Neural cell (in vitro differentiated cells): ENCODE data around the gene PBOV1. TPM values are rescaled to one million over a fixed set of nuclear protein-coding genes. Genes with fewer than 3 reads are reported as not detected.

ENCODE experiments used
- H2AFZ ChIP-seq: fragments of 200-600, 300-800 bp; sonication (generic), shearing (Covaris generic); 2 replicates; pipeline ENCODE4 v1.6.0; 2014; ENCODE audit warnings: low read depth, mild to moderate bottlenecking, antibody characterized with exemption, low read length, moderate library complexity
- H3F3A ChIP-seq: fragments of 200-600 bp; shearing (Covaris generic); 2 replicates; pipeline ENCODE4 v1.6.1; 2016; ENCODE audit warnings: mild to moderate bottlenecking, moderate library complexity, mixed read lengths, antibody characterized with exemption, low read length; ENCODE audit not compliant: insufficient read depth, poor library complexity, severe bottlenecking
- H3K27ac ChIP-seq: fragments of 200-600, 300-800 bp; sonication (generic), shearing (Covaris generic); 2 replicates; pipeline ENCODE4 v1.5.1; 2014; ENCODE audit warnings: mild to moderate bottlenecking, low read length, moderate library complexity
- H3K27me3 ChIP-seq: fragments of 300-800, 200-600 bp; sonication (generic), shearing (Covaris generic); 2 replicates; pipeline ENCODE4 v1.6.0; 2014; ENCODE audit warnings: mild to moderate bottlenecking, low read depth, low read length, moderate library complexity; ENCODE audit not compliant: insufficient read depth
- H3K36me3 ChIP-seq: fragments of 300-800, 200-600 bp; sonication (generic), shearing (Covaris generic); 2 replicates; pipeline ENCODE4 v1.5.1; 2014; ENCODE audit warnings: mild to moderate bottlenecking, antibody characterized with exemption, low read length, moderate library complexity; ENCODE audit not compliant: insufficient read depth
- H3K4me2 ChIP-seq: fragments of 300-800, 200-600 bp; sonication (generic), shearing (Covaris generic); 2 replicates; pipeline ENCODE4 v1.6.0; 2014; ENCODE audit warnings: mild to moderate bottlenecking, low read length
- H3K4me3 ChIP-seq: fragments of 300-800, 200-600 bp; sonication (generic), shearing (Covaris generic); 2 replicates; pipeline ENCODE4 v1.5.1; 2014; ENCODE audit warnings: mild to moderate bottlenecking, low read length, moderate library complexity
- H3K79me2 ChIP-seq: fragments of 200-600 bp; shearing (Covaris generic); replicated peaks from 2 replicates; pipeline ENCODE4 v1.6.0; 2014; ENCODE audit warnings: mild to moderate bottlenecking, low read length, moderate library complexity; ENCODE audit not compliant: insufficient read depth
- H3K9ac ChIP-seq: fragments of 300-800, 200-600 bp; sonication (generic), shearing (Covaris generic); 2 replicates; pipeline ENCODE4 v1.6.1; 2016; ENCODE audit warnings: mild to moderate bottlenecking, low read length, mixed read lengths
- H3K9me2 ChIP-seq: fragments of 200-600 bp; shearing (Covaris generic); 2 replicates; pipeline ENCODE4 v1.6.1; 2016; ENCODE audit warnings: mild to moderate bottlenecking, low read length, mixed read lengths; ENCODE audit not compliant: insufficient read depth
- H3K9me3 ChIP-seq: fragments of 200-600, 300-800 bp; sonication (generic), shearing (Covaris generic); 2 replicates; pipeline ENCODE4 v1.6.1; 2016; ENCODE audit warnings: mild to moderate bottlenecking, mixed run types, low read length, moderate library complexity, mixed read lengths
- H4K20me1 ChIP-seq: fragments of 200-600 bp; shearing (Covaris generic); 2 replicates; pipeline ENCODE4 v1.6.1; 2016; ENCODE audit warnings: mild to moderate bottlenecking, mixed run types; ENCODE audit not compliant: insufficient read depth
- CTCF ChIP-seq: fragments of 450-650 bp; IDR thresholded peaks from 2 replicates; pipeline ENCODE4 v1.5.1; 2014; ENCODE audit warnings: antibody characterized with exemption, mild to moderate bottlenecking, moderate library complexity; ENCODE audit not compliant: poor library complexity, severe bottlenecking
- EP300 ChIP-seq: fragments of 450-650 bp; conservative IDR thresholded peaks from 2 replicates; pipeline ENCODE4 v1.6.1; 2014; ENCODE audit warnings: antibody characterized with exemption, mild to moderate bottlenecking, moderate library complexity; ENCODE audit not compliant: poor library complexity, severe bottlenecking
- EZH2 ChIP-seq: fragments of 200-600, 300-800 bp; shearing (Covaris generic), sonication (generic); IDR thresholded peaks from 2 replicates; pipeline ENCODE4 v1.6.1; 2014; ENCODE audit warnings: antibody characterized with exemption, low read length, borderline replicate concordance, mild to moderate bottlenecking; ENCODE audit not compliant: insufficient read depth, poor library complexity, severe bottlenecking
- MXI1 ChIP-seq: fragments of 450-650 bp; conservative IDR thresholded peaks from 2 replicates; pipeline ENCODE4 v1.6.1; 2014; ENCODE audit warnings: antibody characterized with exemption, mild to moderate bottlenecking; ENCODE audit not compliant: poor library complexity, severe bottlenecking
- POLR2AphosphoS5 ChIP-seq: IDR thresholded peaks from 2 replicates; pipeline ENCODE4 v1.6.1; 2012
- RAD21 ChIP-seq: fragments of 450-650 bp; conservative IDR thresholded peaks from 2 replicates; pipeline ENCODE4 v1.6.1; 2014; ENCODE audit warnings: antibody characterized with exemption, mild to moderate bottlenecking, moderate library complexity
- REST ChIP-seq: IDR thresholded peaks from 2 replicates; pipeline ENCODE4 v1.6.1; 2012; ENCODE audit warnings: borderline replicate concordance
- SMC3 ChIP-seq: fragments of 450-650 bp; conservative IDR thresholded peaks from 2 replicates; pipeline ENCODE4 v1.6.1; 2014; ENCODE audit warnings: antibody characterized with exemption, mild to moderate bottlenecking, moderate library complexity; ENCODE audit not compliant: poor library complexity
- TAF1 ChIP-seq: IDR thresholded peaks from 2 replicates; pipeline ENCODE4 v1.6.1; 2012; ENCODE audit warnings: low read depth
- polyA plus RNA-seq: library from polyadenylated mRNA; depleted of rRNA; stranded (reverse); fragments of >200 nt; gene quantifications from 2 replicates; pipeline ENCODE4 v1.2.3, GENCODE V29; 2014

Gene PBOV1
- polyA plus RNA-seq, 1 donor from 2014 or later: not detected

GRCh38 chr6:138248878-138249277, 30.6 kb upstream of the PBOV1 start:
- Histone ChIP-seq H4K20me1 (no peaks in the 10 kb centered on the region), H3F3A (no peaks in the 10 kb centered on the region), H3K9ac (no peak overlapping the region), H3K27me3 (no peaks in the 10 kb centered on the region), H3K36me3 (no peaks in the 10 kb centered on the region), H3K4me2 (no peak overlapping the region), H3K4me3 (no peak overlapping the region), H3K9me3 (no peaks in the 10 kb centered on the region), H2AFZ (no peak overlapping the region), H3K79me2 (no peaks in the 10 kb centered on the region), H3K9me2 (no peaks in the 10 kb centered on the region), H3K27ac (no peak overlapping the region)
- TF ChIP-seq MXI1: no peak
- no peak for TF ChIP-seq POLR2AphosphoS5
- no peak for TF ChIP-seq SMC3
- no peak for TF ChIP-seq TAF1
- TF ChIP-seq CTCF: no peak

GRCh38 chr6:138248011-138248410, 29.7 kb upstream of the PBOV1 start:
- TF ChIP-seq TAF1 (no peak), RAD21 (no peak)
- Histone ChIP-seq H3K9me2 (no peaks in the 10 kb centered on the region), H3K79me2 (no peaks in the 10 kb centered on the region), H3K4me2 (no peak overlapping the region), H3K27ac (no peak overlapping the region), H3K27me3 (no peaks in the 10 kb centered on the region), H3F3A (no peaks in the 10 kb centered on the region), H4K20me1 (no peaks in the 10 kb centered on the region), H3K9ac (no peak overlapping the region), H3K9me3 (no peaks in the 10 kb centered on the region), H3K36me3 (no peaks in the 10 kb centered on the region), H2AFZ (no peak overlapping the region), H3K4me3 (no peak overlapping the region)

DNA sequence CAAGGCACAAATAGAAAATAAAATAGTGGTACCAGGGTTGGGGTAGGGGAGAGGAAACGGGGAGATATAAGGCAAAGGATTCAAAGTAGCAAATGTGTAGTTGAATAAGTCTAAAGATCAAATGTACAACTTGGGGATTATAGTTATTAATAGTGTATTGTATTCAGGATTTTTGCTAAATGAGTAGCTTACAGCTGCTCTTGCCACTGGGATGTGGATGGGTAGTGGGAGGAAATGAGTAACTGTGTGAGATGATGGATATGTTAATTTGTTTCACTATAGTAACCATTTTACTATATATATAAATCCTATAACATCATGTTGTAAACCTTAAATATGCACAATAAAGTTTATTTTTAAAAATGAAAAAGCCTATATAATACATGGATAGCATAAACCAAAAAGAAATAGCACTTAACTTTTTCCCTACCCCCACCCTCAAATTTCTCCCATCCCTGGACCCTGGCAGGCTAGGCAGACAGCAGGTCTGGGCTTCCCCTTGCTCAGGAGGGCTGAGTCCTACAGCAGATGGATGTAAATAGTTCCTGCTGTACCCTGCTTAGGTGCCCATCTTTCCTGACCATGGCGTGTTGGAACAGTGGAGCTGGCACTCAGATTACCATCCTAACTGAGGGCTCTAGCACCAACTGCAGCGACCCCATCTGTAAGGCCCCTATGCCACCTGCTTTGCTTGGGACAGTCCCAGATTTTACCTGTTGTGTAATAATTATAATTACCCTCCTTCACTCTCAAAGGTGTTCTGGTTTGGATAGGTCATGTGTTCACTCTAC, 28.6 kb upstream of the PBOV1 start:
- Histone ChIP-seq H4K20me1 (no peaks in the 10 kb centered on the region), H3K36me3 (no peaks in the 10 kb centered on the region), H3K79me2 (no peaks in the 10 kb centered on the region), H3K4me2 (no peak overlapping the region), H3K9ac (no peak overlapping the region), H3F3A (no peaks in the 10 kb centered on the region), H3K27ac (no peak overlapping the region), H3K4me3 (no peak overlapping the region), H3K9me2 (no peaks in the 10 kb centered on the region), H3K27me3 (no peaks in the 10 kb centered on the region), H3K9me3 (no peaks in the 10 kb centered on the region), H2AFZ (no peak overlapping the region)
- TF ChIP-seq POLR2AphosphoS5 (no peak), SMC3 (no peak), MXI1 (no peak), CTCF (no peak), EZH2 (no peak), EP300 (no peak), TAF1 (no peak), REST (no peak), RAD21 (no peak)
